Right lobe of liver (tissue), 6 donors: Measurements from ENCODE around the gene ERVV-1. TPM values are rescaled to one million over a fixed set of nuclear protein-coding genes. Genes with fewer than 3 reads are reported as not detected.
"Not testable (repeated sequence)": the region's sequence is repeated elsewhere in the genome, so short reads cannot be mapped to it uniquely, and the experiment has no call there.

Experiments used
- ATAC-seq, 4 donors: fragments of 200-7000 bp; cut with Tn5 transposase; one replicate each; pipeline ENCODE4 v1.9.1; 2020; ENCODE audit warnings: mild to moderate bottlenecking in 4 of 4, moderate library complexity in 4 of 4
- DNase-seq, 3 donors: peaks; one replicate each; pipeline ENCODE4 v3.0.0-alpha.2; 2020
- H3K27ac ChIP-seq, 3 donors: fragments of 200-600 bp; one replicate each; pipeline ENCODE4 v1.8.0; 2022
- H3K27me3 ChIP-seq, 2 donors: fragments of 200-600 bp; one replicate each; pipeline ENCODE4 v1.8.0; 2022
- H3K36me3 ChIP-seq, 4 donors: fragments of 200-600 bp; sonication (generic) in 1 of 4; one replicate each; pipeline versions ENCODE4 v1.5.1 to v1.8.0; 2017 to 2022; ENCODE audit warnings: control low read depth in 1 of 4
- H3K4me1 ChIP-seq, 4 donors: fragments of 200-600 bp; sonication (generic) in 1 of 4; one replicate each; pipeline versions ENCODE4 v1.5.1 to v1.8.0; 2017 to 2022; ENCODE audit warnings: control low read depth in 1 of 4
- H3K4me3 ChIP-seq, 3 donors: fragments of 200-600 bp; one replicate each; pipeline ENCODE4 v1.8.0; 2022
- H3K9me3 ChIP-seq, 4 donors: fragments of 200-600 bp; sonication (generic) in 1 of 4; one replicate each; pipeline versions ENCODE4 v1.5.1 to v1.8.0; 2017 to 2022; ENCODE audit warnings: control low read depth in 1 of 4
- POLR2A ChIP-seq: fragments of 450-650 bp; IDR thresholded peaks from one replicate; pipeline ENCODE4 v1.6.1; 2017; ENCODE audit warnings: antibody characterized with exemption, mild to moderate bottlenecking
- WGBS: methylation state at CpG from one replicate; pipeline ENCODE4 v1.1.6; 2018; ENCODE audit warnings: low coverage, low lambda C conversion rate; ENCODE audit not compliant: insufficient coverage; ENCODE audit errors: missing lambda C conversion rate; 5-methylcytosine and 5-hydroxymethylcytosine counted together
- intact Hi-C, 2 donors: fragments of 100-400 bp; cut with DNase I; formaldehyde crosslinking; loops; one replicate each; pipeline versions ENCODE4 v1.11.2 to v1.14.1; 2022
- total RNA-seq, 6 experiments: library from RNA; depleted of rRNA in 2 of 6; stranded (reverse); fragments of >200 nt in 2 of 6; fragmentation: NEBNext Ultra II Directional in 3 of 6; extraction: Animal tissue kit (Norgen Biotek cat#: 25700) in 3 of 6; gene quantifications; one replicate each; pipeline versions ENCODE4 v1.1.0 to v1.2.4, GENCODE V29; 2016 to 2023
- TF ChIP-seq, protein P1 (sequence below), 4 donors: fragments of 200-600 bp in 3 of 4; fragments of 450-650 bp in 1 of 4; IDR thresholded peaks; one replicate each; pipeline versions ENCODE4 v1.5.1 to v1.8.0; 2016 to 2022; ENCODE audit warnings: antibody characterized with exemption in 4 of 4, mild to moderate bottlenecking in 2 of 4
- donor health status: DM: no; HTN: yes; CAD: no.
- donor health status: DM: no; HTN: no; CAD: no.
- donor health status: DM: no; HTN: no; CAD: no.
- donor health status: DM: no; HTN: yes; CAD: no.
- donor health status: DM: no; HTN: yes; CAD: no.

ERVV-1 gene
- total RNA-seq, 6 experiments from 2014 or later = not detected

- TF ChIP-seq POLR2A = no peak
- TF ChIP-seq, protein P1, sequence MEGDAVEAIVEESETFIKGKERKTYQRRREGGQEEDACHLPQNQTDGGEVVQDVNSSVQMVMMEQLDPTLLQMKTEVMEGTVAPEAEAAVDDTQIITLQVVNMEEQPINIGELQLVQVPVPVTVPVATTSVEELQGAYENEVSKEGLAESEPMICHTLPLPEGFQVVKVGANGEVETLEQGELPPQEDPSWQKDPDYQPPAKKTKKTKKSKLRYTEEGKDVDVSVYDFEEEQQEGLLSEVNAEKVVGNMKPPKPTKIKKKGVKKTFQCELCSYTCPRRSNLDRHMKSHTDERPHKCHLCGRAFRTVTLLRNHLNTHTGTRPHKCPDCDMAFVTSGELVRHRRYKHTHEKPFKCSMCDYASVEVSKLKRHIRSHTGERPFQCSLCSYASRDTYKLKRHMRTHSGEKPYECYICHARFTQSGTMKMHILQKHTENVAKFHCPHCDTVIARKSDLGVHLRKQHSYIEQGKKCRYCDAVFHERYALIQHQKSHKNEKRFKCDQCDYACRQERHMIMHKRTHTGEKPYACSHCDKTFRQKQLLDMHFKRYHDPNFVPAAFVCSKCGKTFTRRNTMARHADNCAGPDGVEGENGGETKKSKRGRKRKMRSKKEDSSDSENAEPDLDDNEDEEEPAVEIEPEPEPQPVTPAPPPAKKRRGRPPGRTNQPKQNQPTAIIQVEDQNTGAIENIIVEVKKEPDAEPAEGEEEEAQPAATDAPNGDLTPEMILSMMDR (IDR thresholded peaks at IDR 0.05) = no peak
Measured at GRCh38 chr19:53010494-53010893, 3.2 kb upstream of the ERVV-1 start.

GRCh38 chr19:53012006-53012405, 1.7 kb upstream of the ERVV-1 start:
- TF ChIP-seq POLR2A = no peak
- TF ChIP-seq, protein P1 (IDR thresholded peaks at IDR 0.05) = no peak
- Histone ChIP-seq H3K4me1 (no peaks in the 10 kb centered on the region), H3K27ac (no peak overlapping the region), H3K9me3 (no peaks in the 10 kb centered on the region), H3K4me3 (no peak overlapping the region), H3K27me3 (no peaks in the 10 kb centered on the region), H3K36me3 (no peaks in the 10 kb centered on the region)
- intact Hi-C loops = no loop called here
- DNase-seq (no peak), ATAC-seq (no peak)
- WGBS = 80% methylated on average over 5 of the region's 6 CpGs

More at GRCh38 chr19:53010494-53010893, 3.2 kb upstream of the ERVV-1 start:
- no peaks in the 10 kb centered on the region for H3K27me3 ChIP-seq
- H3K36me3 ChIP-seq = no peaks in the 10 kb centered on the region
- intact Hi-C loops = no loop called here
- no peak for ATAC-seq
- H3K4me3 ChIP-seq = no peak overlapping the region
- WGBS = 30% methylated on average over 5 of the region's 9 CpGs
- no peaks in the 10 kb centered on the region for H3K4me1 ChIP-seq
- no peak for DNase-seq
- no peak overlapping the region for H3K27ac ChIP-seq
- H3K9me3 ChIP-seq = no peaks in the 10 kb centered on the region

DNA sequence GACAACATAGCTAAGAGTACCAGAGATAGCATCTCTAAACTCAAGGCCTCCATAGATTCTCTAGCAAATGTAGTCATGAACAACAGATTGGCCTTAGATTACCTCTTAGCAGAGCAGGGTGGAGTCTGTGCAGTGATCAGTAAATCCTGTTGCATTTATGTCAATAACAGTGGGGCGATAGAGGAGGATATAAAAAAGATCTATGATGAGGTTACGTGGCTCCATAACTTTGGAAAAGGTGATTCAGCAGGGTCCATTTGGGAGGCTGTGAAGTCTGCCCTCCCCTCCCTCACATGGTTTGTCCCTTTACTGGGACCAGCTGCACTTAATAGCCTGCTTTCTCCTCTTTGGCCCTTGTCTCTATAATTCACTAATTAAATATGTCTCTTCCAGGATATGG, 1.4 kb downstream of the ERVV-1 start:
- no peaks in the 10 kb centered on the region for H3K27me3 ChIP-seq
- DNase-seq = no peak
- H3K36me3 ChIP-seq = no peaks in the 10 kb centered on the region
- no peak for ATAC-seq
- no peak overlapping the region for H3K27ac ChIP-seq
- no peak overlapping the region for H3K4me3 ChIP-seq
- H3K9me3 ChIP-seq = no peaks in the 10 kb centered on the region
- H3K4me1 ChIP-seq = no peaks in the 10 kb centered on the region
- intact Hi-C loops = no loop called here
- 100% methylated on average over 2 of the region's 2 CpGs for WGBS
- TF ChIP-seq, protein P1 (IDR thresholded peaks at IDR 0.05) = no peak
- no peak for TF ChIP-seq POLR2A

GRCh38 chr19:53015730-53016129, 2.0 kb downstream of the ERVV-1 start:
- intact Hi-C loops = no loop called here
- ATAC-seq (no peak), DNase-seq (no peak)
- no peak overlapping the region for H3K27ac ChIP-seq
- no peaks in the 10 kb centered on the region for H3K9me3 ChIP-seq
- no peak overlapping the region for H3K4me3 ChIP-seq
- H3K4me1 ChIP-seq = no peaks in the 10 kb centered on the region
- no peaks in the 10 kb centered on the region for H3K36me3 ChIP-seq
- TF ChIP-seq, protein P1 (IDR thresholded peaks at IDR 0.05) = no peak
- no peak for TF ChIP-seq POLR2A
- no peaks in the 10 kb centered on the region for H3K27me3 ChIP-seq
- WGBS = 62% methylated on average over 7 of the region's 8 CpGs

- Histone ChIP-seq H3K27me3 (no peaks in the 10 kb centered on the region), H3K4me3 (no peak overlapping the region), H3K9me3 (no peaks in the 10 kb centered on the region), H3K4me1 (no peaks in the 10 kb centered on the region), H3K27ac (no peak overlapping the region), H3K36me3 (no peaks in the 10 kb centered on the region)
- DNase-seq (no peak), ATAC-seq (no peak)
- WGBS = 0% methylated on average over 1 of the region's 1 CpG
- intact Hi-C loops = no loop called here
- TF ChIP-seq, protein P1 (IDR thresholded peaks at IDR 0.05) = no peak
- TF ChIP-seq POLR2A = no peak
Measured at GRCh38 chr19:53019684-53020083, 6.0 kb downstream of the ERVV-1 start.

GRCh38 chr19:53028306-53028705, 14.6 kb downstream of the ERVV-1 start:
- H3K36me3 ChIP-seq, DNase-seq, H3K27me3 ChIP-seq, intact Hi-C loops, H3K4me1 ChIP-seq, H3K4me3 ChIP-seq, H3K27ac ChIP-seq, H3K9me3 ChIP-seq, ATAC-seq: not testable (repeated sequence)
- WGBS = 14% methylated on average over 2 of the region's 7 CpGs
